ENCODE data around the gene AMPH.
"Not testable (repeated sequence)": the region's sequence is repeated elsewhere in the genome, so short reads cannot be mapped to it uniquely, and the experiment has no call there.

AMPH gene

GRCh38 chr7:38339953-38340819 is 291.0 kb downstream of the AMPH start:
- TF ChIP-seq EZH2phosphoT487 (conservative IDR thresholded peaks at IDR 0.05; ENCODE audit: low read length) = no peak
- no peak for TF ChIP-seq CTCF (IDR thresholded peaks at IDR 0.05; ENCODE audit: insufficient read depth, low read length, poor library complexity, severe bottlenecking)
- no peaks in the 10 kb centered on the region for H4K20me1 ChIP-seq (ENCODE audit: low read depth, low read length)
- H3F3A ChIP-seq (ENCODE audit: insufficient read depth) = no peaks in the 10 kb centered on the region
- H3K9ac ChIP-seq (ENCODE audit: low read length) = no peak overlapping the region
- no peak overlapping the region for H3K4me3 ChIP-seq (ENCODE audit: insufficient read depth, low read length, poor library complexity, severe bottlenecking)
- H3K27me3 ChIP-seq (ENCODE audit: low read length) = no peaks in the 10 kb centered on the region
- H3K36me3 ChIP-seq (ENCODE audit: low read length) = no peaks in the 10 kb centered on the region
- no peaks in the 10 kb centered on the region for H3K79me2 ChIP-seq (ENCODE audit: insufficient read depth, low read length)
- no peaks in the 10 kb centered on the region for H3K9me2 ChIP-seq (replicated peaks; ENCODE audit: insufficient read depth, low read length)
- H2AFZ ChIP-seq (ENCODE audit: low read depth, low read length, severe bottlenecking) = no peak overlapping the region
- H3K27ac ChIP-seq (ENCODE audit: low read depth, low read length) = no peak overlapping the region
- H3K4me2 ChIP-seq (ENCODE audit: low read depth, low read length, poor library complexity, severe bottlenecking) = no peak overlapping the region
- no peaks in the 10 kb centered on the region for H3K9me3 ChIP-seq (ENCODE audit: insufficient read depth, low read length)

DNA sequence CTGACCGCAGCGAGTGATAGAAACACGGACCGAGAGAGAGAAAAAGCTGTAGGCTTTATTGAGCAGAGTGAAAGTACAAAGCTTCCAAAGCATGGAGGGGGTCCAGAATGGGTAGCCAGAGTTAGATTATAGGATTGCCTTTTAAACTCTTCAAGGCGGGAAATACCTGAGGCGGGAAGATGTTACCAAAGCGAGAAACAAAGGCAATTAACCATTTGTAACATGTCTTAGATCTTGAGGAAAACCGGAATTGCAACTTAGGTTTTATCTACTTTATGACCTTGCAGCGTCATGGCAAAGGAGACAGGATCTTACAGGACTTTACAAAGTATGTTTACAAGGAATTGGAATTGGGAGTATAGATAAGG is 295.0 kb downstream of the AMPH start:
- H3K36me3 ChIP-seq (ENCODE audit: low read length); H3K9me2 ChIP-seq (replicated peaks; ENCODE audit: insufficient read depth, low read length); H3K27me3 ChIP-seq (ENCODE audit: low read length); H3K79me2 ChIP-seq (ENCODE audit: insufficient read depth, low read length); H3F3A ChIP-seq (ENCODE audit: insufficient read depth); H3K4me2 ChIP-seq (ENCODE audit: low read depth, low read length, poor library complexity, severe bottlenecking); H3K9me3 ChIP-seq (ENCODE audit: insufficient read depth, low read length); H3K9ac ChIP-seq (ENCODE audit: low read length); H4K20me1 ChIP-seq (ENCODE audit: low read depth, low read length); H3K4me3 ChIP-seq (ENCODE audit: insufficient read depth, low read length, poor library complexity, severe bottlenecking); H2AFZ ChIP-seq (ENCODE audit: low read depth, low read length, severe bottlenecking); H3K27ac ChIP-seq (ENCODE audit: low read depth, low read length): not testable (repeated sequence)

DNA sequence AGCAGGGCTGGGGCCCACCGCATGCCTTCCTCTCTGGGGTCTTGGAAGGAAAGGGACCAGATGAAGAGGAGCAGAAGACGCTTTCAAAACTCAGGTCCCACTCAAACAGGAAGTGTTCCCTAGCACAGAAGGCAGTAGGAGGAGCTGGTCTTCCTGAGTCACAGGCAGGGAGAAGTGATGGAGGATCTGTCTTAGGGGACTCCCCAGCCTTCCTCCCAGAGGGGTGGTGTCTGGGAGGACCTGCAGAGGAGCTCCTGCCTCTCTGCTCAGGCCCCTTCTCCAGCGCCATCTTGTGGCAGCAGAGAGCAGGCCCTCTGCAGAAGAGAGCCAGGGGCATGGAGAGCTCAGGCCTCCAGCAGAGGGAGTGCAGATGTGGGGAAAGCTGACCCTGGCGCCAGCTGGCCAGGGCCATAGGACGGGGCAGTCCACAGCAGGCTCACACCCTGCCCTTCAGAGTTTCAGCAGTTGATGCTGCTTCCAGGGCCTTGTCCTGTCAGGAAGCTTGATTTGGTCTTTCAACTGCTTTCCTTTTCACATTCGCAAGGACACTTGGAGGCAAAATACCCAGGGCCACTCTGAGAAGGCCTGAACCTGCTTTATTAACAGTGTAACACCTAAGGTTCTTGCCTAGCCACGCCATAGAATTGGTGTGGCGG is 295.6 kb downstream of the AMPH start:
- no peak overlapping the region for H3K9ac ChIP-seq (ENCODE audit: low read length)
- no peaks in the 10 kb centered on the region for H3F3A ChIP-seq (ENCODE audit: insufficient read depth)
- no peak overlapping the region for H3K4me2 ChIP-seq (ENCODE audit: low read depth, low read length, poor library complexity, severe bottlenecking)
- H3K27ac ChIP-seq (ENCODE audit: low read depth, low read length) = no peak overlapping the region
- no peaks in the 10 kb centered on the region for H3K9me2 ChIP-seq (replicated peaks; ENCODE audit: insufficient read depth, low read length)
- H3K27me3 ChIP-seq (ENCODE audit: low read length) = no peaks in the 10 kb centered on the region
- no peaks in the 10 kb centered on the region for H4K20me1 ChIP-seq (ENCODE audit: low read depth, low read length)
- no peaks in the 10 kb centered on the region for H3K79me2 ChIP-seq (ENCODE audit: insufficient read depth, low read length)
- H3K36me3 ChIP-seq (ENCODE audit: low read length) = no peaks in the 10 kb centered on the region
- H3K9me3 ChIP-seq (ENCODE audit: insufficient read depth, low read length) = no peaks in the 10 kb centered on the region
- TF ChIP-seq CTCF (IDR thresholded peaks at IDR 0.05; ENCODE audit: insufficient read depth, low read length, poor library complexity, severe bottlenecking) (peak; percentile 97), EZH2phosphoT487 (conservative IDR thresholded peaks at IDR 0.05; ENCODE audit: low read length) (no peak)
- no peak overlapping the region for H3K4me3 ChIP-seq (ENCODE audit: insufficient read depth, low read length, poor library complexity, severe bottlenecking)
- no peak overlapping the region for H2AFZ ChIP-seq (ENCODE audit: low read depth, low read length, severe bottlenecking)

GRCh38 chr7:38335128-38335491 is 296.1 kb downstream of the AMPH start:
- no peak for TF ChIP-seq CTCF (IDR thresholded peaks at IDR 0.05; ENCODE audit: insufficient read depth, low read length, poor library complexity, severe bottlenecking)
- no peak for TF ChIP-seq EZH2phosphoT487 (conservative IDR thresholded peaks at IDR 0.05; ENCODE audit: low read length)
- Histone ChIP-seq H3K4me3 (ENCODE audit: insufficient read depth, low read length, poor library complexity, severe bottlenecking) (no peak overlapping the region), H3K36me3 (ENCODE audit: low read length) (no peaks in the 10 kb centered on the region), H3K27ac (ENCODE audit: low read depth, low read length) (no peak overlapping the region), H3K4me2 (ENCODE audit: low read depth, low read length, poor library complexity, severe bottlenecking) (no peak overlapping the region), H3K79me2 (ENCODE audit: insufficient read depth, low read length) (no peaks in the 10 kb centered on the region), H3K9ac (ENCODE audit: low read length) (no peak overlapping the region), H4K20me1 (ENCODE audit: low read depth, low read length) (no peaks in the 10 kb centered on the region), H3K9me2 (replicated peaks; ENCODE audit: insufficient read depth, low read length) (no peaks in the 10 kb centered on the region), H2AFZ (ENCODE audit: low read depth, low read length, severe bottlenecking) (no peak overlapping the region), H3F3A (ENCODE audit: insufficient read depth) (no peaks in the 10 kb centered on the region), H3K9me3 (ENCODE audit: insufficient read depth, low read length) (no peaks in the 10 kb centered on the region), H3K27me3 (ENCODE audit: low read length) (no peaks in the 10 kb centered on the region)

Measured in SU-DHL-6 (cell line).